Measurements from ENCODE around the gene ASB4.

- TF ChIP-seq CTCF (IDR thresholded peaks at IDR 0.05; ENCODE audit: low read depth, low read length, poor library complexity, severe bottlenecking) = no peak
- TF ChIP-seq EZH2phosphoT487 (IDR thresholded peaks at IDR 0.05; ENCODE audit: borderline replicate concordance, low read length) = no peak
Measured at GRCh38 chr7:95471071-95471470, 14.7 kb upstream of the ASB4 start.

Measured in DOHH2 (cell line).